Hepatocyte (in vitro differentiated cells): ENCODE data around the gene LRCOL1. TPM values are rescaled to one million over a fixed set of nuclear protein-coding genes. Genes with fewer than 3 reads are reported as not detected.
"Not testable (repeated sequence)": the region's sequence is repeated elsewhere in the genome, so short reads cannot be mapped to it uniquely, and the experiment has no call there.

Source experiments
- DNase-seq: peaks from one replicate; pipeline ENCODE4 v3.0.0-alpha.2; 2016; ENCODE audit warnings: low spot score
- H2AFZ ChIP-seq: fragments of 200-600 bp; sonication (generic); 2 replicates; pipeline ENCODE4 v1.6.0; 2016; ENCODE audit warnings: antibody characterized with exemption, mild to moderate bottlenecking
- H3K27ac ChIP-seq: fragments of 200-600 bp; sonication (generic); 2 replicates; pipeline ENCODE4 v1.5.1; 2016; ENCODE audit warnings: mild to moderate bottlenecking
- H3K27me3 ChIP-seq: fragments of 200-600 bp; sonication (generic); 2 replicates; pipeline ENCODE4 v1.6.1; 2016
- H3K36me3 ChIP-seq: fragments of 200-600 bp; sonication (generic); replicated peaks from 2 replicates; pipeline ENCODE4 v1.5.1; 2016; ENCODE audit warnings: low read depth; ENCODE audit not compliant: insufficient read depth
- H3K4me1 ChIP-seq: fragments of 200-600 bp; sonication (generic); 2 replicates; pipeline ENCODE4 v1.5.1; 2016; ENCODE audit warnings: mild to moderate bottlenecking, moderate library complexity; ENCODE audit not compliant: insufficient read depth
- H3K4me2 ChIP-seq: fragments of 200-600 bp; sonication (generic); 2 replicates; pipeline ENCODE4 v1.6.0; 2016
- H3K4me3 ChIP-seq: fragments of 200-600 bp; sonication (generic); 2 replicates; pipeline ENCODE4 v1.5.1; 2016; ENCODE audit warnings: mild to moderate bottlenecking
- H3K79me2 ChIP-seq: fragments of 200-600 bp; sonication (generic); 2 replicates; pipeline ENCODE4 v1.6.0; 2017; ENCODE audit warnings: mild to moderate bottlenecking
- H3K9me2 ChIP-seq: fragments of 200-600 bp; sonication (generic); replicated peaks from 2 replicates; pipeline ENCODE4 v1.6.0; 2017; ENCODE audit warnings: mild to moderate bottlenecking; ENCODE audit not compliant: insufficient read depth
- H3K9me3 ChIP-seq: fragments of 200-600 bp; sonication (generic); 2 replicates; pipeline ENCODE4 v1.5.1; 2016; ENCODE audit warnings: low read depth, mild to moderate bottlenecking
- H4K20me1 ChIP-seq: fragments of 200-600 bp; sonication (generic); 2 replicates; pipeline ENCODE4 v1.6.0; 2016; ENCODE audit warnings: mild to moderate bottlenecking; ENCODE audit not compliant: insufficient read depth, poor library complexity, severe bottlenecking
- CTCF ChIP-seq: fragments of 200-600 bp; sonication (generic); IDR thresholded peaks from 2 replicates; pipeline ENCODE4 v1.5.1; 2016; ENCODE audit warnings: antibody characterized with exemption, mild to moderate bottlenecking; ENCODE audit not compliant: poor library complexity
- EZH2 ChIP-seq: fragments of 200-600 bp; sonication (generic); IDR thresholded peaks from 2 replicates; pipeline ENCODE4 v1.6.1; 2016; ENCODE audit warnings: antibody characterized with exemption, mild to moderate bottlenecking, borderline replicate concordance
- EZH2phosphoT487 ChIP-seq: fragments of 200-600 bp; sonication (generic); IDR thresholded peaks from one replicate; pipeline ENCODE4 v1.6.1; 2018; ENCODE audit warnings: antibody characterized with exemption, mild to moderate bottlenecking, low read depth, moderate library complexity; ENCODE audit not compliant: unreplicated experiment, severe bottlenecking
- WGBS: methylation state at CpG from one replicate; pipeline ENCODE4 v1.1.6; 2016; ENCODE audit warnings: low lambda C conversion rate; ENCODE audit errors: missing lambda C conversion rate; 5-methylcytosine and 5-hydroxymethylcytosine counted together
- polyA plus RNA-seq: library from polyadenylated mRNA; unstranded; fragments of >200 nt; fragmentation: Nextera tagmentation; extraction: Ambion mirVana; gene quantifications from 2 replicates; pipeline ENCODE4 v1.2.1, GENCODE V29; 2016
- total RNA-seq: library from RNA; depleted of rRNA; stranded (reverse); fragments of >200 nt; gene quantifications from 2 replicates; pipeline ENCODE4 v1.2.3, GENCODE V29; 2014

Gene LRCOL1
- total and polyA plus RNA-seq, 2 experiments from 2014 or later = 0.28 TPM; not detected in 1

- Histone ChIP-seq H4K20me1 (no peaks in the 10 kb centered on the region), H3K79me2 (no peaks in the 10 kb centered on the region), H3K36me3 (no peaks in the 10 kb centered on the region), H3K4me2 (peak overlapping the region; percentile 78), H3K27ac (no peak overlapping the region), H3K4me3 (no peak overlapping the region), H3K27me3 (peaks cover 18% of the 10 kb centered on the region), H3K9me3 (no peaks in the 10 kb centered on the region), H3K9me2 (no peaks in the 10 kb centered on the region), H2AFZ (peak overlapping the region; percentile 92), H3K4me1 (no peaks in the 10 kb centered on the region)
- TF ChIP-seq CTCF (peak; percentile 65), EZH2 (no peak)
- WGBS = 42% methylated on average over 45 of the region's 45 CpGs
- peak; percentile 85 for DNase-seq
Observed at GRCh38 chr12:132600048-132601032, 10.0 kb downstream of the LRCOL1 start.

GRCh38 chr12:132599502-132599901, 10.9 kb downstream of the LRCOL1 start:
- H3K4me2 ChIP-seq = not testable (repeated sequence)

GRCh38 chr12:132597333-132598316, 12.8 kb downstream of the LRCOL1 start:
- H3K4me2 ChIP-seq = peak overlapping the region; percentile 80
- H3K36me3 ChIP-seq = no peaks in the 10 kb centered on the region
- peak overlapping the region; percentile 81 for H3K27ac ChIP-seq
- no peaks in the 10 kb centered on the region for H3K9me2 ChIP-seq
- H3K4me1 ChIP-seq = no peaks in the 10 kb centered on the region
- H4K20me1 ChIP-seq = no peaks in the 10 kb centered on the region
- no peaks in the 10 kb centered on the region for H3K9me3 ChIP-seq
- TF ChIP-seq EZH2 (no peak), CTCF (no peak), EZH2phosphoT487 (no peak)
- WGBS = 26% methylated on average over 4 of the region's 58 CpGs
- DNase-seq = peak; percentile 63
- no peak overlapping the region for H3K4me3 ChIP-seq
- H2AFZ ChIP-seq = no peak overlapping the region
- H3K79me2 ChIP-seq = no peaks in the 10 kb centered on the region
- H3K27me3 ChIP-seq = peaks cover 12% of the 10 kb centered on the region

More at GRCh38 chr12:132599502-132599901, 10.9 kb downstream of the LRCOL1 start:
- H3K27me3 ChIP-seq = peaks cover 12% of the 10 kb centered on the region
- not testable (repeated sequence) for H3K4me3 ChIP-seq, H3K9me3 ChIP-seq, DNase-seq, H3K36me3 ChIP-seq, H3K79me2 ChIP-seq, H3K4me1 ChIP-seq, H3K9me2 ChIP-seq, H2AFZ ChIP-seq, H4K20me1 ChIP-seq, H3K27ac ChIP-seq
- 84% methylated on average over 6 of the region's 6 CpGs for WGBS
